22Rv1 (cell line): Measurements from ENCODE around the gene NUTF2.

Experiments
- CTCF ChIP-seq: fragments of 450-650 bp; IDR thresholded peaks from 2 replicates; pipeline ENCODE4 v1.5.1; 2017; ENCODE audit warnings: mild to moderate bottlenecking
- ZFX ChIP-seq: fragments of 450-650 bp; IDR thresholded peaks from 2 replicates; pipeline ENCODE4 v1.6.1; 2017; ENCODE audit warnings: antibody characterized with exemption, borderline replicate concordance

GRCh38 chr16:67800338-67800926 is 46.3 kb upstream of the NUTF2 start:
- TF ChIP-seq CTCF: no peak
- TF ChIP-seq ZFX: no peak
